Lower lobe of right lung (tissue), 2 donors: Measurements from ENCODE around the gene RSPH1. TPM values are rescaled to one million over a fixed set of nuclear protein-coding genes. Genes with fewer than 3 reads are reported as not detected.

Experiments
- ATAC-seq, 2 donors: fragments of 200-7000 bp; cut with Tn5 transposase; one replicate each; pipeline ENCODE4 v1.9.1; 2020 to 2022; ENCODE audit warnings: mild to moderate bottlenecking in 2 of 2, moderate library complexity in 2 of 2
- DNase-seq: peaks from one replicate; pipeline ENCODE4 v3.0.0-alpha.2; 2020
- H3K27ac ChIP-seq: fragments of 200-600 bp; one replicate; pipeline ENCODE4 v1.8.0; 2022
- H3K27me3 ChIP-seq: fragments of 200-600 bp; one replicate; pipeline ENCODE4 v1.8.0; 2022; ENCODE audit warnings: low read depth
- H3K36me3 ChIP-seq: fragments of 200-600 bp; one replicate; pipeline ENCODE4 v1.8.0; 2022; ENCODE audit warnings: mild to moderate bottlenecking
- H3K4me1 ChIP-seq: fragments of 200-600 bp; one replicate; pipeline ENCODE4 v1.8.0; 2022
- H3K4me3 ChIP-seq: fragments of 200-600 bp; one replicate; pipeline ENCODE4 v1.8.0; 2022; ENCODE audit warnings: mild to moderate bottlenecking
- H3K9me3 ChIP-seq: fragments of 200-600 bp; one replicate; pipeline ENCODE4 v1.8.0; 2022
- CTCF ChIP-seq: fragments of 200-600 bp; IDR thresholded peaks from one replicate; pipeline ENCODE4 v1.8.0; 2022; ENCODE audit warnings: antibody characterized with exemption, mild to moderate bottlenecking
- intact Hi-C: fragments of 100-400 bp; cut with DNase I; formaldehyde crosslinking; loops from one replicate; pipeline ENCODE4 v1.11.0; 2022
- total RNA-seq: library from RNA; stranded (reverse); fragmentation: NEBNext Ultra II Directional; extraction: Animal tissue kit (Norgen Biotek cat#: 25700); gene quantifications from one replicate; pipeline ENCODE4 v1.2.1, GENCODE V29; 2021
- donor health status: DM: no; HTN: yes; CAD: no; lungs with severe emphysema.

RSPH1 gene
- total RNA-seq, 1 donor from 2014 or later, result 18.1 TPM

GRCh38 chr21:42443181-42443785 lies 52.7 kb downstream of the RSPH1 start:
- DNase-seq, result no peak
- intact Hi-C loops, result no loop called here

DNA sequence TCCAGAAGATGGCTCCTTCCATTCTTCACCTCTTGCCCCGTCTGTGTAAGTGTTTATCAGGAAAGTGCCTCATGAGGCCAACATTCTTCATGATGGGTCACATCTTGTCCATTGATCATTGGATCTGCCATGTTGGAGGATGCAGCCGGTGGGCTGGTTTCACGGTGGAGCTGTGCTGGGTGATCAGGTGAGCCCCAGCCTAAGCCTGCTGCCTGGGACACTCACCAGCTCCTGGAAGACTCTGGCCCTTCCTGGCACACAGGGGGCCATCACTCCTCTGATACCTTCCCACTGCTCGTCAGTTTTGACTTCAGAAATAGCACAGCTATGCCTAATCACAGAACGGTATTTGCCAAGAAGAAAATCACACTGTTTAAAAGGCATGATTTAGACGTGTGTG lies 54.1 kb downstream of the RSPH1 start:
- Histone ChIP-seq H3K27me3 (no peaks in the 10 kb centered on the region), H3K27ac (no peak overlapping the region), H3K4me3 (no peak overlapping the region), H3K4me1 (no peaks in the 10 kb centered on the region), H3K36me3 (no peaks in the 10 kb centered on the region), H3K9me3 (no peaks in the 10 kb centered on the region)
- intact Hi-C loops, result no loop called here
- DNase-seq (no peak), ATAC-seq (no peak)
- no peak for TF ChIP-seq CTCF

More at GRCh38 chr21:42443181-42443785, 52.7 kb downstream of the RSPH1 start:
- H3K4me1 ChIP-seq, result no peaks in the 10 kb centered on the region
- no peaks in the 10 kb centered on the region for H3K9me3 ChIP-seq
- no peaks in the 10 kb centered on the region for H3K36me3 ChIP-seq
- no peak overlapping the region for H3K4me3 ChIP-seq
- no peak for TF ChIP-seq CTCF
- ATAC-seq, result no peak
- H3K27me3 ChIP-seq, result no peaks in the 10 kb centered on the region
- H3K27ac ChIP-seq, result no peak overlapping the region

- ATAC-seq (no peak), DNase-seq (no peak)
- no peaks in the 10 kb centered on the region for H3K27me3 ChIP-seq
- no peaks in the 10 kb centered on the region for H3K4me1 ChIP-seq
- no peak overlapping the region for H3K27ac ChIP-seq
- intact Hi-C loops, result no loop called here
- H3K4me3 ChIP-seq, result no peak overlapping the region
- TF ChIP-seq CTCF, result no peak
- H3K9me3 ChIP-seq, result no peaks in the 10 kb centered on the region
- H3K36me3 ChIP-seq, result no peaks in the 10 kb centered on the region
Observed at GRCh38 chr21:42440187-42440792, 55.7 kb downstream of the RSPH1 start.

DNA sequence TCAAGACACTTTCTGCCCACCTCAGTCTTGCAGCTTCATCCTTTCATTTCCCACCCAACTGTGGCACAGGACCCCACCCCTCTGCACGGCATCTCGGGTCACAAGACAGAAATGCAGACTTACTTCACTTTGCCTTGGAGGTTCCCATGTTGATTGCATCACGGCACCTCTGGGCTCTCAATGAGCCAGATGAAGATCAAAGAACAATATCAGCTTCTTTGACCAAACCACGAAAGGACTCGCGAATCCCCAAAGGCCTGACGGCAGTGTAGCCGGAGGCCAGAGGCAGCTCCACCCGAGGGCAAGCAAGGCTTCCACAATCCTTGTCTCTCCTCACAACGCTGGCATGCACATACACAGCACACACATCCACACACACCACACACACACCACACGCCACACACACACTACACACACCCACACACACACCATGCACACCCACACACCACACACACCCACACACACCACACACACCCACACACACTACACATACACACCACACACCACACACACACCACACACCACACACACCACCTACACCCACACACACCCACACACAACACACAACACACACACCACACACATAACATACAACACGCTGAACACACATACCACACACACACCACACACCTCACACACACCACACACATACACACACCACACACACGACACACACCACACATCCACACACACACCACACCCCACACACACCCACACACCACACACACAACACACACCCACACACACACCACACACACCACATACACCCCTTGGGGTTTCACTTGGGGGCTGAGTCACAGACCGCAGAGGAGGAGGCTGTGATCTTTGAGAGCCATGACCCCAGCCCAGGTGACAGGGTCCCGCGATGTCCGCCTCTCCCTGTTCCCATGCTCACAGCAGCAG lies 56.5 kb downstream of the RSPH1 start:
- ATAC-seq, result peak in 1 of 2 donors; percentile 29
- Histone ChIP-seq H3K27me3 (no peaks in the 10 kb centered on the region), H3K9me3 (no peaks in the 10 kb centered on the region), H3K27ac (no peak overlapping the region), H3K4me1 (no peaks in the 10 kb centered on the region), H3K36me3 (no peaks in the 10 kb centered on the region), H3K4me3 (no peak overlapping the region)
- TF ChIP-seq CTCF, result no peak
- intact Hi-C loops, result no loop called here
- DNase-seq, result no peak

GRCh38 chr21:42438316-42439205 lies 57.5 kb downstream of the RSPH1 start:
- no peak for DNase-seq
- Histone ChIP-seq H3K27me3 (no peaks in the 10 kb centered on the region), H3K27ac (no peak overlapping the region), H3K9me3 (no peaks in the 10 kb centered on the region), H3K36me3 (no peaks in the 10 kb centered on the region), H3K4me3 (no peak overlapping the region), H3K4me1 (no peaks in the 10 kb centered on the region)
- no peak for ATAC-seq
- intact Hi-C loops, result no loop called here
- TF ChIP-seq CTCF, result no peak
